Stimulated activated effector memory CD8-positive, alpha-beta T cell treated with anti-CD3 and anti-CD28 coated beads, Interleukin-12 subunit alpha, Interleukin-12 subunit beta, amount 100 ng/mL, for 72 hours (primary cell): ENCODE data around the gene PCED1B.
A peak's percentile ranks its signal among the peaks of the same experiment; 100 is the strongest.
"Not testable (repeated sequence)": the region's sequence is repeated elsewhere in the genome, so short reads cannot be mapped to it uniquely, and the experiment has no call there.

ENCODE experiments used
- ATAC-seq: fragments of 150-1000 bp; cut with Tn5 transposase; 2 replicates; pipeline ENCODE4 v1.10.0; 2021
- DNase-seq, 2 donors: peaks; one replicate each; pipeline ENCODE4 v3.0.0; 2021 to 2022; ENCODE audit warnings: low spot score in 2 of 2
- H3K27ac Mint-ChIP-seq: one replicate; pipeline ENCODE4 v1.8.0; 2022; ENCODE audit warnings: mild to moderate bottlenecking, mixed read lengths
- H3K36me3 Mint-ChIP-seq: one replicate; pipeline ENCODE4 v1.8.0; 2022; ENCODE audit warnings: mild to moderate bottlenecking, mixed read lengths
- H3K4me1 Mint-ChIP-seq: one replicate; pipeline ENCODE4 v1.8.0; 2022; ENCODE audit warnings: mixed read lengths
- H3K4me3 Mint-ChIP-seq: one replicate; pipeline ENCODE4 v1.8.0; 2022; ENCODE audit warnings: mild to moderate bottlenecking, mixed read lengths
- H3K9me3 Mint-ChIP-seq: one replicate; pipeline ENCODE4 v1.8.0; 2022; ENCODE audit warnings: mixed read lengths

The PCED1B gene, protein sequence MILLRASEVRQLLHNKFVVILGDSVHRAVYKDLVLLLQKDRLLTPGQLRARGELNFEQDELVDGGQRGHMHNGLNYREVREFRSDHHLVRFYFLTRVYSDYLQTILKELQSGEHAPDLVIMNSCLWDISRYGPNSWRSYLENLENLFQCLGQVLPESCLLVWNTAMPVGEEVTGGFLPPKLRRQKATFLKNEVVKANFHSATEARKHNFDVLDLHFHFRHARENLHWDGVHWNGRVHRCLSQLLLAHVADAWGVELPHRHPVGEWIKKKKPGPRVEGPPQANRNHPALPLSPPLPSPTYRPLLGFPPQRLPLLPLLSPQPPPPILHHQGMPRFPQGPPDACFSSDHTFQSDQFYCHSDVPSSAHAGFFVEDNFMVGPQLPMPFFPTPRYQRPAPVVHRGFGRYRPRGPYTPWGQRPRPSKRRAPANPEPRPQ

DNA sequence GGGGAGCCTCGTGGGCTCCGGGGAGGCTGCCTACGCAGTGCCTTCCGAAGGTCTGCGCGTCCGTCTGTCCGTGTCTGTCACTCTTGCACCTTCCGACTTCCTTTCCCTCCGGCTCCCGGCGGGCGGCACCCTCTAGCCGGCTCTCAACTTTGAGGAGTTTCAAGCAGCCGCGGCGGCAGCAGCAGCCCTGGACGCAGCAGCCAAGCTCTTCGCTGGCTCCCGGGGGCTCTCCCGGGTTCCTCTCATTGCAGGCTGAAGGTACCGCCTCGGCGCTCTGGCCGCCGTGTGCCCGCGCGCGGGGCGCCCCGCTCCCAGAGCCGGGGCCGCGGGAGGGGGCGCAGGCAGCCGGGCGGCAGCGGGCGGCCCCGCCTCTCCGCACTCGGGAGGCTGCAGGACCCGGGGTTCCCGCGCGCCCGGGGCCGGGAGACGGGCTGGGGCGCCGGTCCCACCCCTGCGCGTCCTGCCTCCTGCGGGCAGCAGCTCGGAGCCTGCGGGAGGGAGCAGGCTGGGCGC lies at the start of gene PCED1B, which contains the start of gene AMIGO2:
PCED1B (plus strand) TSS at position 154 of the 513 bp plus-strand sequence. CDS start 155,443 bp downstream, outside the sequence.
AMIGO2 (minus strand) TSS at position 492 of the 513 bp plus-strand sequence. CDS start 957 bp downstream, outside the sequence.
- peaks cover 22% of the 10 kb centered on the region for H3K36me3 Mint-ChIP-seq
- peak within 1 kb of the TSS; percentile 98 for H3K27ac Mint-ChIP-seq
- no peaks in the 10 kb centered on the region for H3K9me3 Mint-ChIP-seq
- ATAC-seq (peak; percentile 70), DNase-seq (peak; percentile 39 to 81)
- H3K4me3 Mint-ChIP-seq: peak within 1 kb of the TSS; percentile 94
- H3K4me1 Mint-ChIP-seq: peaks cover 70% of the 10 kb centered on the region

DNA sequence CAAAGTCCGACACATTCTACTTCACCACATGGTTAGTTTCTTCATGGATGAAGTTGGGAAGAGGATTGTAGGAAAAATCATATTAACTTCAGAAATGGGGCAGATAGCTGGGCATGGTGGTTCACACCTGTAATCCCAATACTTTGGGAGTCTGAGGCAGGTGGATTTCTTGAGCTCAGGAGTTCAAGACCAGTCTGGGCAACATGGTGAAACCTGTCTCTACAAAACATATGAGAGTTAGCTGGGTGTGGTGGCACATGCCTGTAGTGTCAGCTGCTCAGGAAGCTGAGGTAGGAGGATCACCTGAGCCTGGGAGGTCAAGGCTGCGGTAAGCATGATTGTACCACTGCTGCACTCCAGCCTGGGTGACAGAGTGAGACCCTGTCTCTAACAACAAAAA lies 49.5 kb upstream of the PCED1B start:
- ATAC-seq (no peak), DNase-seq (no peak)
- Mint-ChIP-seq H3K27ac (no peak overlapping the region), H3K4me1 (peaks cover 9% of the 10 kb centered on the region), H3K9me3 (no peaks in the 10 kb centered on the region), H3K4me3 (no peak overlapping the region), H3K36me3 (no peaks in the 10 kb centered on the region)

DNA sequence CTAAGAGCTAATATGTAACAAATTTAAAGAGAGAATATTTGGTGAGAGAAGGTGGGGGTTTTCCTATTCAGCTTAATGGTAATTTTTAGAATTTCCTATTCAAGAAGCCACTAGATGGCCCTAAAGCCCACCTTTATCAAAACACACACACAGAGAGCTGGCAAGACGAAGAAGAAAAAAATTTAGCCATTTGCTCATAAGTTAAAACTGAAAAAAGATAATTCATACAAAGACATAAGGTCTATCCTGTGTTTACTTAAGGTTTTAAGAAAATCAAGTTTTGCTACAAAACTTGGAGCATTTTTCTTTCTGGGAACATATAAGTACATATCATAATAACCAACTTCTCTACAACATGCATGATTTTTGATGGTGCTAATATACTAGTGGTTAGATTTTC lies 46.8 kb upstream of the PCED1B start:
- ATAC-seq (peak; percentile 65), DNase-seq (no peak)
- Mint-ChIP-seq H3K27ac (no peak overlapping the region), H3K4me3 (no peak overlapping the region), H3K36me3 (no peaks in the 10 kb centered on the region), H3K4me1 (peaks cover 9% of the 10 kb centered on the region), H3K9me3 (no peaks in the 10 kb centered on the region)

DNA sequence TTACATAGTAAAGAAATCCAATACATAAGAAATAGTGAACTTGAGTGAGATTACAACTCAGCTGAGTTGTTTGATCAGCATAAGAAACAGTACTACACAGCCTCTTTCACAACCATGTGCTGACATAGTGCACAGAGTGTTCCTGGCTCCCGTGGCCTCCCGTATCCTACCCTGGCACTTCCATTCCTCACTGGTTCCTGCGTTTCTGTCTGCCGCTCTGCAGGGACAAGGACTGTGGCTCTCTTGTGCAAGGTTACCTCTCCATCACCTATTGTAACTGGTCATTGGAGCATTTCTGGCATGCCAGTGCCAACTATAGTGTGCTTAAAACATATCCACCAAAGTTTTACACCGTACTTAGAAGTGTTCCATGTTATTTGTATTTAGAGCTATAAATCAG lies 46.3 kb upstream of the PCED1B start:
- Mint-ChIP-seq H3K4me3 (no peak overlapping the region), H3K4me1 (peaks cover 9% of the 10 kb centered on the region), H3K36me3 (no peaks in the 10 kb centered on the region), H3K9me3 (no peaks in the 10 kb centered on the region), H3K27ac (no peak overlapping the region)
- DNase-seq: no peak
- ATAC-seq: no peak

DNA sequence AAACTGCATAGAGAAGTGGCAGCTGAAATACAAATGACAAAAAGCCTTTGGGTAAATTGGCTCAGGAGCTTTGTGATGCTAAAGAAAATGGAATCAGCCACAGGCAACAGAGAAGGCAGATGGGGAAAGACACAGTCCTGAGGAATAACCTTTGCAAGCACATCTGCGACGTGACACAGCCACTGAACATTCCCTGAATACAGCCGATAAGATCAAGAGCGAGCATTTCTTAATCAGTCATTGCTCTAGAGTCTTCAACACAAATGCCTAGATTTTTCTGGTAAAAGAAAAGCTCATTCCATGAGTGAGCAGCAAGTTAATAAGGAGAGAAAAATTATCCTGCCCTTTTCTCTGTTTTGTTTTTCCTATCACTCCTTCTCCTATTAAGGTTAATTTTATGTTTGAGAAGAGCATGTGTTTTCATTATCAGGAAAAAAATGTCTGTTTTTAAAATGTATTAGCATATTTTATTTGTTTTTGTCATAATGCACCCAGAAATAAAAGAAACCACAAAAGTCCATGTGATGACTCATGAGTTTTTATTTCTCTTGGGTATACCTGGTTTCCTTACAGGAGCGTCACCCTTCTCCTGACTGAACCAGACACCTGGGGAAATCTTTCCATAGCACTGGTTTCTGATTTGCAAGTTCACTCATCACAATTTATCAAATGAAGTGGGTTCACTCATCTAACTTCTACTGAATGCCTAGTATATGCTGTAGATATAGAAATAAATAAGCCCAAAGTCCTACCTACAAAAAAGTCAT lies 45.4 kb upstream of the PCED1B start:
- peaks cover 9% of the 10 kb centered on the region for H3K4me1 Mint-ChIP-seq
- no peak for ATAC-seq
- no peaks in the 10 kb centered on the region for H3K9me3 Mint-ChIP-seq
- no peak overlapping the region for H3K4me3 Mint-ChIP-seq
- H3K27ac Mint-ChIP-seq: no peak overlapping the region
- DNase-seq: no peak
- no peaks in the 10 kb centered on the region for H3K36me3 Mint-ChIP-seq

DNA sequence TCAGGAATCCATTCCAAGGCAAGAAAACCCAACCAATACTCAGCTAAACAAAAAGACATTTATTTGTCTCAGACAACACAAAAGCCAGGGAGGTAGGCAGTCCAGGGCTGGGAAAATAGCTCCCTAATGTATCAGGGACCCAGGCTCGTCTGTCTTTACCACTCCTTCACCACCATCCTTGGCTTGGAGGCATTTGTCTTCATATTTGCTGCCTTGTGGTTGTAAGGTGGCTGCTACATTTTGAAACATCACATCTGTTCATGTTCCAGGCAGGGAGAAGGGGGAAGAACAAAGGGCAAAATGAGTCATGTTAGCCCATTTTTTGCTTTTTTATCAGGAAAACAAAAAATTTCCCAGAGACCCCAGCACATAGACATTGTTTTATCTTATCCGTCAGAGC lies 44.8 kb upstream of the PCED1B start:
- DNase-seq (no peak), ATAC-seq (no peak)
- Mint-ChIP-seq H3K27ac (no peak overlapping the region), H3K36me3 (no peaks in the 10 kb centered on the region), H3K4me1 (peaks cover 9% of the 10 kb centered on the region), H3K4me3 (no peak overlapping the region), H3K9me3 (no peaks in the 10 kb centered on the region)

DNA sequence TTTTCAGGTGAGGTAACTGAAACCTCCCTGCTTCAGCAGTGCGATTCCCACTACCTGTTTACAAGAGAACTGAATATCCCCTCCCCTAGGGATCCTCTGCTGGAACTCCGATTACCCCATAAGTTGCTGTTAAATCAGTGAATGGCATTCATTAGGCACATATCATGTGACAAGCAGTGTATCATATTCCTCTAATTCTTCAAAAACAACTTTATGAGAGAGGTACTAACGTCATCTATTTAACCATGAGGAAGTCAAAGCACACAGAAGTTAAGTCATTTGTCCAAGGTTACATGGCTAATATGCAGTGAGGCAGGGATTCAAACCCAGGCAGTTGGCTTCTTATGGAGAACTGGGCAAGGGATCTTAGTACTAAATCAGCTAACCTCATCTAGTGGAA lies 43.9 kb upstream of the PCED1B start:
- H3K27ac Mint-ChIP-seq: no peak overlapping the region
- no peak for DNase-seq
- H3K4me3 Mint-ChIP-seq: no peak overlapping the region
- H3K36me3 Mint-ChIP-seq: no peaks in the 10 kb centered on the region
- no peak for ATAC-seq
- H3K4me1 Mint-ChIP-seq: peaks cover 9% of the 10 kb centered on the region
- no peaks in the 10 kb centered on the region for H3K9me3 Mint-ChIP-seq

DNA sequence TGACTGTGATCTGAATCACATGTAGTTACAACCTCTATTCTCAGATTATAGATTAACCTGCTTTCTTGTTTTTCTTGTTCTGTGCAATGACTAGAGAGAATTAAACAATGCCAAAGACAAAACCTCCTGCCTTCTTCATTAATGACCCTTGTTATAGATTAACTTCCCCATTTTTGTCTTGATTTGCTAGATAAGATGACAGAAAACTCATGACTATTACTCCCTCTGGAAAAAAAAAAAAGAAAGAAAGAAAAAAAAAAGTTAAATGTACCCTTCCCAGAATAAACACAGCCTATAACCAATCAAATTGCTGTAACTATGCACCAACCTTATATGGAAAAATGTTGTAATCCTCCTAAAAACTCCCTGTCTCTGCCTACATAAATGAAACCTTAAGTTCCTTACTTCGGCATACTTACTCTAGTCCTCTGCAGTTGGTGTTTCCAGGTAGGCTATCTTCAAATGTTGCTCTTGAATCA lies 41.1 kb upstream of the PCED1B start:
- no peak overlapping the region for H3K4me3 Mint-ChIP-seq
- no peak overlapping the region for H3K27ac Mint-ChIP-seq
- H3K36me3 Mint-ChIP-seq: no peaks in the 10 kb centered on the region
- ATAC-seq (no peak), DNase-seq (no peak)
- H3K4me1 Mint-ChIP-seq: peaks cover 1% of the 10 kb centered on the region
- no peaks in the 10 kb centered on the region for H3K9me3 Mint-ChIP-seq

DNA sequence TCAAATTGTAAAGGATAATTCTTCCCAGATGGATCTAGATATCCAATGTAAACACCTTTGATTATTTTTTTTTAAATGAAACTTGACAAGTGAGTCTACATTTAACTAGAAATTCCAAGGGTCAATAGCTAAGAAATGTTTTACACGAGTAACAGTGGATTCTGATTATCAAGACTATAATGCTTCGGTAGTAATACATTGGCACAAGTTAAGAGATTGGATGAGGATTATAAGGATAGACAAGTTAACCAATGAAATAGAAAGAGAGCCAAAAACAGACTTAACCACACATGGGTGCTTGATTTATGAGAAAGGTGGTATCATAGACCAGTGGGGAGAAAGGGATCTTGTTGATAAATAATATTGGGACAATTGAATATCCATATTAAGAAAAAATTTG lies 40.3 kb upstream of the PCED1B start:
- ATAC-seq: no peak
- no peaks in the 10 kb centered on the region for H3K36me3 Mint-ChIP-seq
- H3K4me1 Mint-ChIP-seq: no peaks in the 10 kb centered on the region

DNA sequence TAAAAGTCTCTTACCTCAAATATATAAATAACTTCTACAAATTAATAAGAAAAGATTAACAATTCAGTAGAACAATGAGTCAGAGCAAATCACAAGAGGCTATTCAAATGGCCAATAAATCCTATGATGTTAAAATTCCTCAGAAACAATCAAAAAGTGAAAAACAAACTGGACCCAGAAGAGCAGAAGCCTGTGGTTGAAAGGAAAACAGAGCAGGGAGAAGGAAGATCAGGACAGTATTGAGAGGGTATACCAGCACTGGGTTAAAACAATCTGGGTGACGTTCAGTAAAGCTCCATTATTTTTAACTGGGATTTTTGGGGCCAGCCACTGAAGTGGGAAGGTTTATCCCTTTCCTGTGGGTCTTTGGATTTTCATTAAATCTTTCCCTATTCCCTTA lies 39.7 kb upstream of the PCED1B start:
- DNase-seq: no peak
- no peaks in the 10 kb centered on the region for H3K9me3 Mint-ChIP-seq

More for the DNA sequence above, 40.3 kb upstream of the PCED1B start:
- Mint-ChIP-seq H3K4me3 (no peak overlapping the region), H3K27ac (no peak overlapping the region), H3K9me3 (no peaks in the 10 kb centered on the region)
- no peak for DNase-seq

DNA sequence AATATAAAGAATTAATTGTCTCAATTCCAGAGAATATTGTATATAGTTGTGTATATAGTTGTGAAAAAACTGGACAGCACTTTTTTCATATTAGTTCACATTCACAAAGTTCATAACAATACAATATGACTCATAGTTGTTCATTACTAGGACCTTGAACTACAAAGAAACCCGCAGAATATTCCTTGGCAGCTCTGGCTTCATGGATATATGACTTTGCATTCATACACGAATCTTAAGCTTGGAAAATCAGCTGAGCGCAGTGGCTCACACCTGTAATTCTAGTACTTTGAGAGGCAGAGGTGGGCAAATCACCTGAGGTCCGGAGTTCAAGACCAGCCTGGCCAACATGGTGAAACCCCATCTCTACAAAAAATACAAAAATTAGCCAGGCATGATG lies 38.1 kb upstream of the PCED1B start:
- Mint-ChIP-seq H3K4me1 (no peaks in the 10 kb centered on the region), H3K9me3 (no peaks in the 10 kb centered on the region), H3K27ac (no peak overlapping the region), H3K4me3 (no peak overlapping the region), H3K36me3 (no peaks in the 10 kb centered on the region)
- no peak for DNase-seq
- no peak for ATAC-seq

More for the DNA sequence above, 39.7 kb upstream of the PCED1B start:
- Mint-ChIP-seq H3K27ac (no peak overlapping the region), H3K4me1 (no peaks in the 10 kb centered on the region), H3K4me3 (no peak overlapping the region), H3K36me3 (no peaks in the 10 kb centered on the region)
- no peak for ATAC-seq

DNA sequence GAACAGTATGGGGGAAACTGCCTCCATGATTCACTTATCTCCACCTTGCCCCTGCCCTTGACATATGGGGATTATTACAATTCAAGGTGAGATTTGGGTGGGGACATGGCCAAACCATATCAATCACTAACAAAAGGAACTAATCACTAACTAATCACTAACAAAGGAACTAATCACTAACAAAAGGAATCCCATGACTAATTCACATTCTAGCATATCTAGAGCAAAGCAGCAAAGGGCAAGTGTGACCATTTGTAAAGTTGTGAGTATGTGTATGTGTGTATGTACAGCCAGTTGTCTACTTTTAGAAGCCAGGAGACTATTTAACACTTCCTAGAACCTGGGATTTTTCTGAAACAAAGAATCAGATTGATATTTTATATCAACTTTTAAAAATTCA lies 30.9 kb upstream of the PCED1B start:
- Mint-ChIP-seq H3K4me3 (no peak overlapping the region), H3K27ac (no peak overlapping the region), H3K4me1 (no peaks in the 10 kb centered on the region), H3K9me3 (peaks cover 11% of the 10 kb centered on the region), H3K36me3 (no peaks in the 10 kb centered on the region)
- ATAC-seq (no peak), DNase-seq (no peak)

DNA sequence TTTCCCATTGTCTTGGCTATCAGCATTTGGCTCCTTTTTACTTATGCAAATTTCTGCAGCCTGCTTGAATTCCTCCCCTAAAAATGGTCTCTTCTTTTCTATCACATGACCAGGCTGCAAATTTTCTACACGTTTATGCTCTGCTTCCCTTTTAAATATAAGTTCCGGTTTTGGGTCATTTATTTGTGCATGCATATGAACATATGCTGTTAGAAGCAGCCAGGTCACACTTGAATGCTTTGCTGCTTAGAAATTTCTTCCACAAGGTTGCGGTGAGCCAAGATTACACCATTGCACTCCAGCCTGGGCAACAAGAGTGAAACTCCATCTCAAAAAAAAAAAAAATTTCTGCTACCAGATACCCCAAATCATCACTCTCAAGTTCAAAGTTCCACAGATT lies 28.1 kb upstream of the PCED1B start:
- not testable (repeated sequence) for H3K4me3 Mint-ChIP-seq, H3K27ac Mint-ChIP-seq, H3K4me1 Mint-ChIP-seq, H3K36me3 Mint-ChIP-seq, DNase-seq, ATAC-seq
- peaks cover 12% of the 10 kb centered on the region for H3K9me3 Mint-ChIP-seq

DNA sequence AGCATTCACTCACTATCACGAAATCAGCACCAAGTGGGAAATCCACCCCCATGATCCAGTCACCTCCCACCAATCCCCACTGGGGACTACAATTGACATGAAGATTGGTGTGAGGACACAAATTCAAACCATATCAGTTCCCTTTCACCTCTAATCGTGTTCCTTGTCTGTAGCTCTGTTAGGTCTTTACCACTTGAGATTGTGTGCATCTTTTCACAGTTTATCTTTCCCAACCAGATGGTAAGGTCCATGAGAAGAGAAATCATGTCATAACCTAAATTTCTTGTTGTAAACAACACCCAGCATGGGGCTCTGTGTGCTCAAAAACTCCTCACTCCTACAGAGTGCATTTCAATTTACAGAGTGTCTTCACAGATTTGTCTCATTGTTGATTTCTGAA lies 27.1 kb upstream of the PCED1B start:
- Mint-ChIP-seq H3K27ac (no peak overlapping the region), H3K36me3 (no peaks in the 10 kb centered on the region)

DNA sequence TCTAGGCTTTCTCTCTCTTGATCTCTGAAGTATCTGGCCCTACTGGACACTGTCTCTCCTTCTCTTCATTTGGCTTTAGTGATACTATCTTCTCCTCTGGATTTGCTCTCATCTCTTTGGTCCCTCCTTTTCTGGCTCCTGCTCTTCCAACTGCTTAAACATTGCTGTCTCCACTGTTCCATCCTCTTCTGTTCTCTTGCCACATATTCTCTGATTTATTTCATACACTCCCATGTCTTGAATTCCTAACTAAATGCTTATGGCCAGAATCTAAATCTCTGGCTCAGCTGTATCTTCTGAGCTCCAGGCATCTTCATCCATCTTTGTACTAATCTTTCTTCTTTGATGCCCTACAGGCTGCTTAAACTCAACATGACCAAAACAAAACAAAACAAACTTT lies 25.5 kb upstream of the PCED1B start:
- ATAC-seq: no peak
- Mint-ChIP-seq H3K27ac (no peak overlapping the region), H3K4me1 (no peaks in the 10 kb centered on the region), H3K9me3 (peaks cover 12% of the 10 kb centered on the region), H3K4me3 (no peak overlapping the region), H3K36me3 (no peaks in the 10 kb centered on the region)
- no peak for DNase-seq

More for the DNA sequence above, 27.1 kb upstream of the PCED1B start:
- DNase-seq (no peak), ATAC-seq (no peak)
- H3K4me3 Mint-ChIP-seq: no peak overlapping the region
- peaks cover 15% of the 10 kb centered on the region for H3K9me3 Mint-ChIP-seq
- no peaks in the 10 kb centered on the region for H3K4me1 Mint-ChIP-seq
